ENCODE results near the gene ELFN2.

The ELFN2 gene

GRCh38 chr22:37454857-37455686 lies 27.8 kb upstream of the ELFN2 start:
- no peak for DNase-seq

- DNase-seq: no peak
Observed at GRCh38 chr22:37453696-37454095, 26.4 kb upstream of the ELFN2 start.

GRCh38 chr22:37451218-37451617 lies 23.9 kb upstream of the ELFN2 start:
- DNase-seq: no peak

GRCh38 chr22:37449331-37450001 lies 22.2 kb upstream of the ELFN2 start:
- DNase-seq: no peak

GRCh38 chr22:37448516-37449127 lies 21.3 kb upstream of the ELFN2 start:
- no peak for DNase-seq

- no peak for DNase-seq
Observed at GRCh38 chr22:37445501-37445900, 18.2 kb upstream of the ELFN2 start.

GRCh38 chr22:37443977-37444376 lies 16.7 kb upstream of the ELFN2 start:
- no peak for DNase-seq

GRCh38 chr22:37443086-37443485 lies 15.8 kb upstream of the ELFN2 start:
- DNase-seq: no peak

GRCh38 chr22:37442537-37442936 lies 15.3 kb upstream of the ELFN2 start:
- DNase-seq: peak; percentile 44

GRCh38 chr22:37442135-37442534 lies 14.9 kb upstream of the ELFN2 start:
- peak; percentile 54 for DNase-seq

GRCh38 chr22:37440875-37441274 lies 13.6 kb upstream of the ELFN2 start:
- DNase-seq: no peak

- no peak for DNase-seq
Observed at GRCh38 chr22:37439347-37439746, 12.1 kb upstream of the ELFN2 start.

GRCh38 chr22:37435970-37436603 lies 8.8 kb upstream of the ELFN2 start:
- no peak for DNase-seq

GRCh38 chr22:37433786-37434185 lies 6.5 kb upstream of the ELFN2 start:
- peak; percentile 78 for DNase-seq

GRCh38 chr22:37432708-37433054 lies 5.4 kb upstream of the ELFN2 start:
- no peak for DNase-seq

GRCh38 chr22:37431801-37432707 lies 4.8 kb upstream of the ELFN2 start:
- DNase-seq: peak; percentile 45

- no peak for DNase-seq
Observed at GRCh38 chr22:37431366-37431765, 4.1 kb upstream of the ELFN2 start.

GRCh38 chr22:37430941-37431340 lies 3.7 kb upstream of the ELFN2 start:
- DNase-seq: no peak

- DNase-seq: peak; percentile 88
Observed at GRCh38 chr22:37428649-37429586, 1.6 kb upstream of the ELFN2 start.

GRCh38 chr22:37427711-37428635 lies 694 bp upstream of the ELFN2 start:
- DNase-seq: no peak
